Measurements from ENCODE around the gene BPGM. TPM values are rescaled to one million over a fixed set of nuclear protein-coding genes. Genes with fewer than 3 reads are reported as not detected.
A peak's percentile ranks its signal among the peaks of the same experiment; 100 is the strongest.

BPGM gene
- total RNA-seq, 1 donor from 2014 or later: 24.7 TPM

DNA sequence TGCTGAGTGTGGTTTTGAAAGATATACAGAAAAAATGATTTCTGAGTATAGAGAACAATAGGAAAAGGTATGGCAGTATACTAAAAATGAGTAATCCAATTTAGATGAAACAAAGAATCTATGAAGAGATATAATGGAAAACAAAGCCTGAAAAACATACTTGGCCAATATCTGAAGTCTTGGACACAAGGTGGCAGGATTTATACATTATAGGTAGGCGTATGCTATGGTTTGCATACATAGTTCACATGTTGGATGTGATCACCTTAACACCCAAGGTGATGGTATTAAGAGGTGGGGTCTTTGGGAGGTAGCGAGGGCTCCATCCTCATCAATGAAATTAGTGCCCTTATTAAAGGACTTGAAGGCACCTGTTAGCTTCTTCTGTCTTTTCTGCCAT is 34.5 kb upstream of the BPGM start:
- TF ChIP-seq CTCF (conservative IDR thresholded peaks at IDR 0.05; ENCODE audit: low read depth, low read length): no peak
- no peak overlapping the region for H3K4me3 ChIP-seq (ENCODE audit: low read depth, low read length)
- DNase-seq (ENCODE audit: low read depth): no peak

GRCh38 chr7:134613623-134614347 is 32.9 kb upstream of the BPGM start:
- TF ChIP-seq CTCF (conservative IDR thresholded peaks at IDR 0.05; ENCODE audit: low read depth, low read length): no peak
- H3K4me3 ChIP-seq (ENCODE audit: low read depth, low read length): no peak overlapping the region
- peak; percentile 80 for DNase-seq (ENCODE audit: low read depth)

DNA sequence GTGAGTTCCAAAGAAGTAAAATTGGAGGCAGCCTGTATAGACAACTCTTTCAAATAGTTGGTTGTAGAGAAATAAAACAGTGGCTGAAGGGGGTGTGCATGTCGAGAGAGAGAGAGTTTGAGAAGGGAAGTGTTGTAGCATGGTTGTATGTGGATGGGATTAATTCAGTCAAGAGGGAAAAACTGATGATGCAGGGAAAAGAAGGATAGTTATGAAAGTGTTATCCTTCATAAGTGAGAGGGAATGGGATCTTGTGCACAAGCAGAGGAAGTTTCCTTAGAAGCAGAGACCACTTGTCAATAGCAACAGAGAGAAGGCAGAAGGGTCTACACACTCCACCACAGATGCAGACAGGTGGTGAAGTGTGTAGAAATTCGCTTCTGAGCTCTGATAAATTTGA is 30.0 kb upstream of the BPGM start:
- H3K4me3 ChIP-seq (ENCODE audit: low read depth, low read length): no peak overlapping the region
- no peak for DNase-seq (ENCODE audit: low read depth)
- no peak for TF ChIP-seq CTCF (conservative IDR thresholded peaks at IDR 0.05; ENCODE audit: low read depth, low read length)

GRCh38 chr7:134618756-134619530 is 27.7 kb upstream of the BPGM start:
- no peak for TF ChIP-seq CTCF (conservative IDR thresholded peaks at IDR 0.05; ENCODE audit: low read depth, low read length)
- no peak for DNase-seq (ENCODE audit: low read depth)
- no peak overlapping the region for H3K4me3 ChIP-seq (ENCODE audit: low read depth, low read length)

DNA sequence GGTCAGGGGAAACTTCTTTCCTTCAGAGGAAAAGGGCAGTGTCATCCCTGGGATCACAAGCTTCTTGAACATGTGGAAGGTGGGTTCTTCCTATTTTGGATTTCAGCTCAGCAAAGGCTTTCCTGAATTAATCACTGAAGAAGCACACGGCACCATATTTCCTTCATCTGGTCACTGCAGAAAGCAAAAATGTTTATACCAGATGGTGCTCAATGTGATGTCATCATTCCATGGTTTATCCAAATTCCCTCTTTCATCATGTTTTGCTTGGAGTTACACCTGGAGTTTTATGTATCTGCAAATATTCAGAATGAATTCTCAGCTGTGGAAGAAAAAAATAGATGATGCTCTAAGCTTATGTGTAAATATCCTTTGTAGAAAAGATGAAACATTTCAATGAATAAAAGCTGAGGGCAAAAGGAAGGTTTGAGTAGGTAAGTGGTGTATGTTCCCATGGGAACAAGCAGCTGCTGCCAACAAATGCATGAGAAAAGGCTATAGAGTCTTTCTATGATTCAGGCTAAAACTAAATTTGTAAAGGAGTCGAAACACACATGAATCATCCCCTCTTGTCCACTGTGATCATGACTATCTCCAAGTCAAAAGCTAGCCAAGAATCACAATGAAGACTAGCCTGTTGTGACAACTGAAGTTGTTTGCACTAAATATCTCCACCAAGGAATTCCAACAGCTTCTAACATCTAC is 26.9 kb upstream of the BPGM start:
- DNase-seq (ENCODE audit: low read depth): peak; percentile 62
- H3K4me3 ChIP-seq (ENCODE audit: low read depth, low read length): no peak overlapping the region
- TF ChIP-seq CTCF (conservative IDR thresholded peaks at IDR 0.05; ENCODE audit: low read depth, low read length): no peak

DNA sequence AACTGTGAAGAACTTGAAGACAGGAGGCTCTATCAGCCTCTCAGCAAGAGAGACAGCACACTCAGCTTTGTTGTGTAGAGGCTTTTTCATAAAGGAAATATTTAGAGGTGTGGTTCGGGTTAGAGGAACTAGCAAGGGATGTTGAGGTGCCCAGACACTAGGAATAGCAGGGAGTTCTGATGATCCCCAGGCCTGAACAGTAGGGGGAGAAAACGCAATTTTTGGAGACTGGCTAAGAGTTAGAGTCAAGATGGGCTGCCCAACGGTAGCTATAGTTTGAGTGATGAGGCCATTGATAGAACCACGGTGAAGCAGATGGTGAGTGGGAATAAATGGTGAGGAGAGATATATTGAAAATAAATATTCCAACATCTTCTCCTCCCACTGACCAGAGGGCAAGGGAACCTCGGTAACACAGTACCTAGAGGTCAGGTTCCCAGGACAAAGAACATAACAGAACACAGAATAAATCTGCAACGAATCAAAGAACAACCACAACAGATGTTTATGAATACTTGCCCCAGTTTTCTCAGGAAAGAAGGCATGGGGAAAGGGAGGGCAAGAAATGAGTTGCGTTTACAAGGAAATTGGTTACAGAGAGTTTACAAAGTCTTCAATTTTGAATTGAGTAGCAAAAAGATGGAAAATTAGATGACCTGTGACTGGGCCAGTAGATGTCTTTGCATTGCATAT is 24.2 kb upstream of the BPGM start:
- DNase-seq (ENCODE audit: low read depth): no peak
- TF ChIP-seq CTCF (conservative IDR thresholded peaks at IDR 0.05; ENCODE audit: low read depth, low read length): no peak

More for the DNA sequence above, 24.2 kb upstream of the BPGM start:
- no peak overlapping the region for H3K4me3 ChIP-seq (ENCODE audit: low read depth, low read length)
